Measurements from ENCODE around the gene MRPL57.

GRCh38 chr13:21130116-21130515, 46.3 kb upstream of the MRPL57 start:
- TF ChIP-seq ZNF514 (tag by site-specific recombination; IDR thresholded peaks at IDR 0.05) (no peak), CTCF (tag by site-specific recombination; IDR thresholded peaks at IDR 0.05) (no peak), ZNF776 (tag by site-specific recombination; IDR thresholded peaks at IDR 0.05; ENCODE audit: borderline replicate concordance) (no peak), ZNF664 (tag by site-specific recombination; IDR thresholded peaks at IDR 0.05) (no peak), ZNF16 (tag by site-specific recombination; IDR thresholded peaks at IDR 0.05; ENCODE audit: low read depth) (no peak), ZNF266 (tag by site-specific recombination; IDR thresholded peaks at IDR 0.05; ENCODE audit: low read depth) (no peak), ZBTB21 (tag by site-specific recombination; IDR thresholded peaks at IDR 0.05) (no peak), ZNF274 (IDR thresholded peaks at IDR 0.05; ENCODE audit: low read length) (no peak), ZNF274 (tag by site-specific recombination; IDR thresholded peaks at IDR 0.05; ENCODE audit: borderline replicate concordance) (no peak), KLF16 (tag by site-specific recombination; IDR thresholded peaks at IDR 0.05) (no peak)
